GM18526 (cell line): ENCODE results near the gene VPS4A.

Source experiments
- POLR2A ChIP-seq: IDR thresholded peaks from 3 replicates; pipeline ENCODE4 v1.6.1; 2011; ENCODE audit not compliant: insufficient read length; ENCODE audit errors: extremely low read depth

Gene VPS4A

GRCh38 chr16:69319826-69320739 is 8.9 kb downstream of the VPS4A start:
- TF ChIP-seq POLR2A: no peak

GRCh38 chr16:69320740-69321073 is 9.6 kb downstream of the VPS4A start:
- TF ChIP-seq POLR2A: no peak

GRCh38 chr16:69321080-69321479 is 9.9 kb downstream of the VPS4A start:
- no peak for TF ChIP-seq POLR2A

- TF ChIP-seq POLR2A: no peak
These were observed 11.2 kb downstream of the VPS4A start for GRCh38 chr16:69322343-69322742.

- TF ChIP-seq POLR2A: no peak
These were observed 12.3 kb downstream of the VPS4A start for GRCh38 chr16:69323415-69323814.

GRCh38 chr16:69324013-69324531 is 12.9 kb downstream of the VPS4A start:
- TF ChIP-seq POLR2A: no peak

- TF ChIP-seq POLR2A: no peak
These were observed 13.6 kb downstream of the VPS4A start for GRCh38 chr16:69324585-69325253.

- no peak for TF ChIP-seq POLR2A
These were observed 14.6 kb downstream of the VPS4A start for GRCh38 chr16:69325784-69326171.

GRCh38 chr16:69326172-69326873 is 15.2 kb downstream of the VPS4A start:
- TF ChIP-seq POLR2A: no peak

- no peak for TF ChIP-seq POLR2A
These were observed 16.6 kb downstream of the VPS4A start for GRCh38 chr16:69327585-69328310.

- no peak for TF ChIP-seq POLR2A
These were observed 17.7 kb downstream of the VPS4A start for GRCh38 chr16:69328854-69329316.

- TF ChIP-seq POLR2A: peak; percentile 25
These were observed 18.5 kb downstream of the VPS4A start for GRCh38 chr16:69329369-69330285.

- TF ChIP-seq POLR2A: peak; percentile 86
These were observed 19.3 kb downstream of the VPS4A start, which contains the start of gene PDF for GRCh38 chr16:69330286-69331109. Gene PDF, minus strand, starts transcription at chr16:69330588. Its CDS starts 18 bp downstream, at chr16:69330570.
